Measurements from ENCODE around the gene SUPT16H.

Gene SUPT16H

GRCh38 chr14:21414137-21414631 lies 30.4 kb upstream of the SUPT16H start:
- CTCF ChIA-PET: interaction anchor here (1.4 to 2.4 kb wide), 3 partner anchors 11 to 62 kb away, joined by 4 to 14 read pairs (median 4); no protein-coding TSS in a partner anchor
- no peak for TF ChIP-seq CTCF (IDR thresholded peaks at IDR 0.05; ENCODE audit: control extremely low read depth, extremely low read depth, low read depth, missing control alignments)
- DNase-seq (ENCODE audit: extremely low spot score): peak; percentile 52
- POLR2A ChIA-PET: no interaction called here

- no peak for DNase-seq (ENCODE audit: extremely low spot score)
- POLR2A ChIA-PET: no interaction called here
- TF ChIP-seq CTCF (IDR thresholded peaks at IDR 0.05; ENCODE audit: control extremely low read depth, extremely low read depth, low read depth, missing control alignments): no peak
- CTCF ChIA-PET: interaction anchor here (0.9 to 2.8 kb wide), 3 partner anchors 11 to 38 kb away, joined by 3 to 6 read pairs (median 3); no protein-coding TSS in a partner anchor
Observed at GRCh38 chr14:21408147-21408546, 24.3 kb upstream of the SUPT16H start.

GRCh38 chr14:21406213-21406612 lies 22.4 kb upstream of the SUPT16H start:
- POLR2A ChIA-PET: no interaction called here
- no peak for TF ChIP-seq CTCF (IDR thresholded peaks at IDR 0.05; ENCODE audit: control extremely low read depth, extremely low read depth, low read depth, missing control alignments)
- DNase-seq (ENCODE audit: extremely low spot score): no peak
- CTCF ChIA-PET: interaction anchor here (1.5 kb wide), 1 partner anchor 176 kb away, joined by 3 read pairs; no protein-coding TSS in a partner anchor

GRCh38 chr14:21405097-21405496 lies 21.3 kb upstream of the SUPT16H start:
- CTCF ChIA-PET: no interaction called here
- TF ChIP-seq CTCF (IDR thresholded peaks at IDR 0.05; ENCODE audit: control extremely low read depth, extremely low read depth, low read depth, missing control alignments): no peak
- no peak for DNase-seq (ENCODE audit: extremely low spot score)
- POLR2A ChIA-PET: no interaction called here

- no peak for DNase-seq (ENCODE audit: extremely low spot score)
- CTCF ChIA-PET: no interaction called here
- no peak for TF ChIP-seq CTCF (IDR thresholded peaks at IDR 0.05; ENCODE audit: control extremely low read depth, extremely low read depth, low read depth, missing control alignments)
- POLR2A ChIA-PET: no interaction called here
Observed at GRCh38 chr14:21399311-21399870, 15.6 kb upstream of the SUPT16H start.

- POLR2A ChIA-PET: no interaction called here
- CTCF ChIA-PET: no interaction called here
- DNase-seq (ENCODE audit: extremely low spot score): no peak
- TF ChIP-seq CTCF (IDR thresholded peaks at IDR 0.05; ENCODE audit: control extremely low read depth, extremely low read depth, low read depth, missing control alignments): no peak
Observed at GRCh38 chr14:21398901-21399300, 15.1 kb upstream of the SUPT16H start.

All from GM10248 (cell line).